Skin of body (tissue), 2 donors: Measurements from ENCODE around the gene CYP3A7. TPM values are rescaled to one million over a fixed set of nuclear protein-coding genes. Genes with fewer than 3 reads are reported as not detected.
"Not testable (repeated sequence)": the region's sequence is repeated elsewhere in the genome, so short reads cannot be mapped to it uniquely, and the experiment has no call there.

Source experiments
- DNase-seq: peaks from one replicate; lab custom pipeline; 2025; lab: John Stamatoyannopoulos, UW
- total RNA-seq: library from RNA; depleted of rRNA; stranded (reverse); fragments of >200 nt; gene quantifications from one replicate; pipeline ENCODE4 v1.2.3, GENCODE V29; 2014

Gene CYP3A7
- total RNA-seq = 0.39 TPM

DNA sequence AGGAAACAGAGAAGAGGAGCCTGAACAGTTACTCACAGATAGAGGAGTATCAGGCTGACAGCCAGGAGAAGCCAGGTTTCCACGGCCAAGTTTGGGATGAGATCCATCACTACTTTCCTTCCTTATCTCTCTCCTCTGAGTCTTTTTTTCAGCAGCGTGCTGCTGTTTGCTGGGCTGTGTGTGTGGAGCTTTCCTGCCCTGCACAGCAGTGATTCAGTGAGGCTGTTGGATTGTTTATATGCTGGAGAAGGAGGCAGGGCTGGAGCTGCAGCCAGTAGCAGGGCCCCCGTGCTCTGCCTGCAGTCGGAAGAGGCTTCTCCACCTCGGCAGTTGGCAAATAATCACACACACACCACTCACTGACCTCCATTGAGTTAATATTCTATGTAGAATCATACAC lies at the start of gene CYP3A7:
TSS of gene CYP3A7 (minus strand) at position 210 of the 400 bp plus-strand sequence. CDS start at position 107, 103 bp downstream.
- no peak for DNase-seq

GRCh38 chr7:99784007-99784406 lies 49.0 kb upstream of the CYP3A7 start, which contains the start of gene CYP3A4:
CYP3A4 (minus strand) TSS chr7:99784184; CDS start chr7:99784081, 103 bp downstream.
- DNase-seq = no peak

GRCh38 chr7:99782012-99782953 lies 47.3 kb upstream of the CYP3A7 start:
- DNase-seq = no peak

DNA sequence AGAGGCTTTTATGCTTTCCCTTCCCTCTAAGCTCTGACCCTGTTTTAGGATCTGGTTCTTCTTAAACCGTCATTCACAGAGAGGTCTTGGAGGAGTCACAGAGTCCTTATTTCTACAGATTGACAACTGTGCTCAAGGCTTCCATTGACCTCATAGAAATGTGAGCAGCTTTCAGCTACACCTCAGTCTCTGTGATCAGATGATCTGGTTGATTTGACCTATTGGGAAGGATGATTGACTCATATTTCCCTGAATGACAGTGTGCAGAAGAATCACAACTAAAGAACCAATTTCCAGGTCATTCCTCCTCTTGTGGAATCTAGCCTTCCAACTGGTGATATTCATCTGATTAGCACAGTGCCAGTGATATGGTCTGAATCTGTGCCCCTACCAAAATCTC lies 45.6 kb upstream of the CYP3A7 start:
- DNase-seq = no peak

GRCh38 chr7:99779949-99780348 lies 45.0 kb upstream of the CYP3A7 start:
- DNase-seq = no peak

DNA sequence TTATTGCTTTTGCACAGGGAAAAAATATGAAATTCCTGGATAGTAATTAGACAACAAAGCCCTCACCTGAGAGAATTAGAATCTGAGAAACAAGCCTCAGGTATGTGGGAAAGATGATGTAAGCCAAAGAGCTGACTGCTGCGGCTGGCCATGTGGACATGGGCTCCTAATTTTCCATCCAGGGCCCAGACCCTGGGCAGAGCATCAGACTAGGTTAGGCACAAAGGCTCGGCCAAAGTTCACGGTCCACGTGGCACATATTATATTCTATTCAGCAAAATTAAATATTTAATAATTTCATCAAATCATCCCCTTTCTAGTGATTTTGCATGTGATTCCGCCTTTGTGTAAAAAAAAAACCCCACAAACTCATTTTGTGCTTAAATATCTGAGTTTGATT lies 43.9 kb upstream of the CYP3A7 start:
- DNase-seq = no peak

- not testable (repeated sequence) for DNase-seq
Measured at GRCh38 chr7:99773395-99773794, 38.4 kb upstream of the CYP3A7 start.

DNA sequence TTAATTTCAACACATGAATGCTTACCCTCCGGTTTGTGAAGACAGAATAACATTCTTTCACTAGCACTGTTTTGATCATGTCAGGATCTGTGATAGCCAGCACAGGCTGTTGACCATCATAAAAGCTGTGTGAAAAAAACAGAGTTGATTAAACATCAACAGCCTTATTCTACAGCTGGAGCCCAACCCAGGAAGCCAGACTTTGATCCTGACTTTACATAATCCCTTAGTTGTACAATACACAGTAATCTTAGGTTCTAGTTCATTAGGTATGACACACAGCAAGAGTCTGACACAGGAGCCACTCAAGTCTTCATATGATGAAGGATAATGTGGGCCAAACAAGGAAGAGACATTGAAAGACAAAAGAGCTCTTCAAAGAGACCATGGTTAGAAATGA lies 37.6 kb upstream of the CYP3A7 start:
- no peak for DNase-seq

GRCh38 chr7:99769494-99769893 lies 34.5 kb upstream of the CYP3A7 start:
- DNase-seq = not testable (repeated sequence)

GRCh38 chr7:99768471-99768870 lies 33.5 kb upstream of the CYP3A7 start:
- no peak for DNase-seq

GRCh38 chr7:99767662-99768061 lies 32.7 kb upstream of the CYP3A7 start:
- DNase-seq = no peak

GRCh38 chr7:99766484-99767099 lies 31.6 kb upstream of the CYP3A7 start:
- no peak for DNase-seq

- no peak for DNase-seq
Measured at GRCh38 chr7:99764478-99764877, 29.5 kb upstream of the CYP3A7 start.

- DNase-seq = no peak
Measured at GRCh38 chr7:99762680-99763327, 27.8 kb upstream of the CYP3A7 start.

GRCh38 chr7:99755085-99755484 lies 20.1 kb upstream of the CYP3A7 start:
- DNase-seq = no peak

GRCh38 chr7:99752356-99752755 lies 17.4 kb upstream of the CYP3A7 start:
- DNase-seq = no peak

DNA sequence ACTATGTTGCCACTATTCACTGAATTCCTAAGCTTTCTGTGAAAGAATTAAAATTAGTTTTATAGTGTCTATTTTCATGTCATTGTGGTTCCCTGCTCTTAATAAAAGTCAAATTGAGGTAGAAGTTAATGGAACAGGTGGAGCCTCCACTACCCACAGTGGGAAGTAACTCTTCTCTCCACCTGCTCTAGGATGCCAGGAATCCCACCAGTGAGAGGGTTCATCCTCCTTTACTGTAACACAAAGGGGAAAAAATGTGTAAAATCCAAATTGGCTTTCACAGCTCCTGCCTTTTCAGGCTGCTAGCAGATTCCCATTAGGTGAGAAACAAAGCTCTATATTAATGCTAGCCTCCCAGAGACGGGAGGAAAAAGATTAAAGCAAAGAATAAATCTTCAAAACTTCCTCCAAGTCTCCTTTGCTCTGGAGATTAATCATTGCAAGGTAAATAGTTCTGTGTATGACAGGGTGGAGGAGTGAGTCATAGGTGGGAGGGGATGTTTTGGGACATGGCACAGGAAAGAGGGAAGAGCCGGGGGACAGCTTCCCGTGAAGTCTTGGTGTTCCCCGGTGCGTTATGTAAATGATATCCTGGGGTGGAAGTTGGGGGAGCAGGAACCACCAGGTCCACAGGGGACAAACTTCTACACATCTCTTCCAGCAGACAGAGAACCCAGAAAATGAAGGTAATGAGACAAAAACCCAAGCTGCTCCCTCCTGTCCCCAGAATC lies 16.5 kb upstream of the CYP3A7 start:
- not testable (repeated sequence) for DNase-seq

- DNase-seq = no peak
Measured at GRCh38 chr7:99748846-99749579, 14.0 kb upstream of the CYP3A7 start.

GRCh38 chr7:99746915-99747314 lies 11.9 kb upstream of the CYP3A7 start:
- DNase-seq = not testable (repeated sequence)

GRCh38 chr7:99745395-99745794 lies 10.4 kb upstream of the CYP3A7 start:
- not testable (repeated sequence) for DNase-seq
